Muscle of back (tissue), 11 donors: ENCODE data around the gene E2F2. TPM values are rescaled to one million over a fixed set of nuclear protein-coding genes. Genes with fewer than 3 reads are reported as not detected.

Experiments used
- DNase-seq, 3 donors: peaks; one replicate each; pipeline versions ENCODE4 v3.0.0 to v3.0.0-alpha.2; 2013
- polyA plus RNA-seq, 10 donors: library from polyadenylated mRNA; unstranded; fragments of 120-200 nt; gene quantifications; one replicate each; pipeline ENCODE4 v1.2.1, GENCODE V29; 2013; ENCODE audit not compliant: insufficient read length in 10 of 10

Gene E2F2
- polyA plus RNA-seq, 10 donors: 3.1 to 6.2 (median 4.3) TPM

GRCh38 chr1:23563003-23563402 lies 32.0 kb upstream of the E2F2 start:
- DNase-seq: no peak

- DNase-seq: peak; percentile 97 to 98 (median 98)
Observed at GRCh38 chr1:23562137-23562876, 31.3 kb upstream of the E2F2 start.

- DNase-seq: no peak
Observed at GRCh38 chr1:23561813-23562100, 30.7 kb upstream of the E2F2 start.

- DNase-seq: peak in 1 of 3 donors; percentile 27
Observed at GRCh38 chr1:23561076-23561812, 30.2 kb upstream of the E2F2 start.

DNA sequence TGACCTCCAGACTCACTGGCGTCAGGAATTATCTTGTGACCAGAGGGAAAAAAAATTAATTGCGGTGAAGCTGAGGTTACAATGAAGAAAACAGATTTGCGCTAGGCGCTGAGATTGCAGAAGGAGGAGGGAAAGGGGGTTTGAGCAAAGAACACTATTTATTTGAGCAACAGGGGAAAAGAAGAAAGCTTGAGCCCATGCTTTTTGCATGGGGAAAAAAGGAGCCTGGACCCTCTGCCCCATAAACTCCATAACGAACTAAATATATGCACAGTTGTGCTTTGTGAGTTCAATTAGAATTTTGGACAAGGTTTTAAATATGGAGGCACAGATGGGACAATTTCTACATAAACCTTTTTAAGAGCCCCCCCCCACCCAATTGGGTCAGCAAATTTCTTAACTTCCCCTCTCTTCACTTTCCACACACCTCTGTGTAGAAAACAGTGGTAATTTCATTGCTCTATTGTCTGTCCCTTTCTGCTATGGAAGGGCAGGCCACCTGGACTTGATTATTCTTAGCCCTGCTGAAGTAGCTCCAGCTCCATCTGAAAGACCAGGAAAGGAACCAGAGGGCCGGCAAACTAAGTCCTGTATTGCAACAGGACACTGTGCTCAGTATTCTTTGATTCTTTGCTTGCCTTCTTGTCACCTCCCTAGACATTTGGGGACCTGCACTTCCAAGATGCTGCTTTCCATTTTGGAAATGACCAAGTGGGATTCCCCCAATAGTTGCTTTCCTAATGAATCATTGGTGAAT lies 29.1 kb upstream of the E2F2 start:
- DNase-seq: peak in 1 of 3 donors; percentile 62

- DNase-seq: peak; percentile 97 to 99 (median 98)
Observed at GRCh38 chr1:23559136-23559984, 28.3 kb upstream of the E2F2 start, which contains the start of gene ID3. Gene ID3 (minus strand): TSS chr1:23559501. CDS start chr1:23559426, 75 bp downstream.

DNA sequence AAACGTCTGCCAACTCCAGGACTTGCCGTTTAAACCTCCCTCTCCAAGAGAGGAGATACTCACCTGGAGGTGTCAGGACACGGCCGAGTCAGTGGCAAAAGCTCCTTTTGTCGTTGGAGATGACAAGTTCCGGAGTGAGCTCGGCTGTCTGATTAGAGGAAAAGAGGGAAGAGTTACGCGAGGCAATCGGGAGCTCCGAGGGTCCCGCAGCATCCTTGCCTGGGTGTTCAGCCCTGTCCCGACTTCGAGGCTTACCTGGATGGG lies 27.8 kb upstream of the E2F2 start:
- no peak for DNase-seq

DNA sequence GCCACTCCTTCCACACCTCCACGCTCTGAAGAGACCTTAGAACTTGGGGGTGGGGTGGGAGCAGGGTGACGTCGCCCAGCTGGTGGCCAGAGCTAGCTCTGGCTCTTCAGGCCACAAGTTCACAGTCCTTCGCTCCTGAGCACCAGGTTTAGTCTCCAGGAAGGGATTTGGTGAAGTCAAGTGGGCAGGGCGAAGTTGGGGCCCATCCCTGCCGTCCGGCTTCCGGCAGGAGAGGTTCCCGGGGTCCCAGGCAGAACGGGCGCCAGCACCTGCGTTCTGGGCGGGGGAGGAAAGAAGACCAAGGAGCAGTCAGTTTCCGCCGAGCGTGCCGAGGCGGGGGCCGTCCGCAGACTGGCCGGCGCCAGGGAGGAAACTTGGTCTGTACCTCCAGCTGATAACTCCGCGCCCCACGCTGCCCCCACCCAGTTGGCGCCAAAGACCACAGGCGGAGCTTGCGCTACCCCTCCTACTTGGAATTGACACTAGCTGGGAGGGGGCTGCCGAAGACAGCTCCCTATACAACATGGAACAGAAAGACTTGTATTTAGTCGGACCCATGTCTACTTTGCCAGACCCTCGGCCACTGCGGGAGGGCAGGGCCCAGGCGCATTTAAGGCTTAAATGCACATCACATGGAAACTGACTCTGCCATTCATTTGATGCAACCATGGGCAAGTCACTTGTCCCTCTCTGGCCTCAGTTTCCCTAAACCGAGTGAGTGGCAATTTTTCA lies 27.3 kb upstream of the E2F2 start:
- peak in 2 of 3 donors; percentile 77 to 83 for DNase-seq

GRCh38 chr1:23557471-23558124 lies 26.6 kb upstream of the E2F2 start:
- DNase-seq: no peak

DNA sequence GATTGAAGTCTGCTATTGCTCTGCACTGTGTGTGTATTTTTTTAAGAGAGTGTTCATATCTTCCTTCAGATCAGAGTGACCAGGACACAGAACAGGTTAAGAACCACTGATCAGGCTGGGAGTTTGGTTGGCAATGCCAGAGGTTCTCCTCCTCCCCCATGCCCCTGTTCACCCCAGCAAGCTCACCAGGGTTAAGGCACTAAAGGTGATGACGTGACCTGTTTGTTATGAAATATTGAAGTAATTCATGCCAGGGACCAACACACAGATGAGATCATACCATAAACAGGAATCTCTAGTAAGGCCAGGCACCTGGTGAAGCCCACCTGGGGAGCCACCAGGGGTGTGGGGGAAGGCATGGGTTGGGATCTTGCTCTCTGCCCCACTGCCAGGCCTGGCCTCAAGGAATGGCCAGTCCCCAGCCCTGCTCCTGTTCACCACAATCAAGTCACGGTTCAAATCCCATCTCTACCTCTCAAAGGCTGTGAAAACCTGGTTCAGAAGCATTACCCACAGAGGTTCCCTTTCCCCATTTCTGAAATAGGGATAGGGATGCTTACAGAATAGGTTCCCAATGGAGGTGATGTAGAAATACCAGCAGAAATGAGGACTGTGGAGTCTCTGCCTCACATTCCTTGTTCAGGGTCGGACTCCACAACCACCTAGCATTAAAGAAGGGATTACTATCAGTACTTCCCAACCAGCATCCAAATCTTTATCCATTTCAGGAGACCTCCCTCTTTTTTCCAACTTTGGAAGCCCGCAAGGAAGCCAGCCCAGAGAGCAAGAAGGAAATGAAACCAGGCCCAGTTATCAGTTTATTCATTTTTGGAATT lies 25.8 kb upstream of the E2F2 start:
- DNase-seq: no peak

DNA sequence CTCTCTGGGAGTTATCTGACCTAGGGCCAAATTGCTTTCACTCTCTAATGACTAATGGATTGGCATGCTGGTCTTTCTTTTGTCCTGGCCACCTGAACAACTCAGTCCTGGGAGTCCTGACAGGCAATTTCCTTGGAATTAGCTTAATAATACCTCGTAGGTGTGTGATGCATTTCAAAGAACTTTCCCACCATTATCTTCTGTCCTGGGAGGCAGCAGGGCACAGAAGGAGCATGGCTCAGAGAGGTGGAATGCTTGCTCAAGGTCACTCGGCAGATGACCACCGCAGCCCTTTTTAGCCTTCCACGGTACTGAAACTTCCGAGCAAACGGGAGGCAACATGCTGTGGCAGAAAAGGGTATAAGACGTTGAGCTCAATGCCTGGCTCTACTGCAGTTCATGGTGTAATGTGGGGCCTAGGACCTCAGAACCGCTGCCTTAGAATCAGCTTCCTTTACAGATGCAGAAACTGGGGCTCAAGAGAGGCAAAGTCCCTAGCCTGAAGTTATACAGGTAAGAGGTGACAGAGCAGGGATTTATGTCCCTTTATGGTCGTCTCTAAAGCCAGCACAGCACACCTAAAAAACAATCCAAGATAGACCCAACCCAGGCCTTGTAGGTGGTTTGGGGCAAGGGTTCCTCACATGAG lies 25.1 kb upstream of the E2F2 start:
- DNase-seq: peak in 1 of 3 donors; percentile 57

- peak in 1 of 3 donors; percentile 62 for DNase-seq
Observed at GRCh38 chr1:23555270-23555985, 24.4 kb upstream of the E2F2 start.

DNA sequence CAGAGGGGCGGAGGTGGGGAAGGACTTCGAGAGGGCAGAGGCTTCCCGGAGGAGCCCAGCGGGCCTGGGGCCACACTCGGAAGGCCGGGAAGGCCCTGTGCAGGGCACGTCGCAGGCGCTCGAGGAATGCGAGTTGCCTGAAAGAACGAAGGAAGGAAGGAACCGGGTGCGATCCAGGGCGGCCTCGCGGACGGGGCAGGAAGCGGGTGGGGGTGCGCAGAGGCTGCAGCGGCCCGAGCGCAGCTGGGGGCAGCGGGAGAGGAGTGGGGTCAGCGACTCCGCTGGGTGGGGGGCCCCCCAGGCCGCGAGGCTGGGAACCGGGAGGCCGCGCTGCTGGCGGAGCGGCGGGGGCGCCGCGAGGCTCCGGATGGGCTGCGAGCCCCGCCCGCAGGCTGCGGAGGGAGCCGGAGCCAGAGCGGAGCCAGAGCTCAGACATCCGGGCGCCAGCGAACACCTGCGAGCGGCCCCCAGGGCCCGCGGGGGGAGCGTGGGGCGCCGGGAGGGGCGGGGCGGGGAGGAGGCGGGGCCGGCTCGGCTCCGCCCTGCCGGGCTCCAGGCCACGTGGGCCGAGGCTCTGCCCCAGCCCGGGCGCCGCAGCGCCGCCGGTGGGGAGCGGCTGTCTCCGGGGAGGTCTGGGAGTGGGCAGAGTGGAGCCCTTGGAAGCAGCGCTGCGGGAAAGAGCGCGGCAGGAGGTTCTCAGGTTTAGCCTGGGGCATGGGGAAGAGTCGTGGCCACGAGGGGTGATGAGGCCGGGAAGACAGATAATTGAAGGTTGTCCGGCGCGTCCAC lies 23.6 kb upstream of the E2F2 start:
- DNase-seq: peak; percentile 89 to 92 (median 91)

GRCh38 chr1:23554127-23554480 lies 23.1 kb upstream of the E2F2 start:
- DNase-seq: no peak

DNA sequence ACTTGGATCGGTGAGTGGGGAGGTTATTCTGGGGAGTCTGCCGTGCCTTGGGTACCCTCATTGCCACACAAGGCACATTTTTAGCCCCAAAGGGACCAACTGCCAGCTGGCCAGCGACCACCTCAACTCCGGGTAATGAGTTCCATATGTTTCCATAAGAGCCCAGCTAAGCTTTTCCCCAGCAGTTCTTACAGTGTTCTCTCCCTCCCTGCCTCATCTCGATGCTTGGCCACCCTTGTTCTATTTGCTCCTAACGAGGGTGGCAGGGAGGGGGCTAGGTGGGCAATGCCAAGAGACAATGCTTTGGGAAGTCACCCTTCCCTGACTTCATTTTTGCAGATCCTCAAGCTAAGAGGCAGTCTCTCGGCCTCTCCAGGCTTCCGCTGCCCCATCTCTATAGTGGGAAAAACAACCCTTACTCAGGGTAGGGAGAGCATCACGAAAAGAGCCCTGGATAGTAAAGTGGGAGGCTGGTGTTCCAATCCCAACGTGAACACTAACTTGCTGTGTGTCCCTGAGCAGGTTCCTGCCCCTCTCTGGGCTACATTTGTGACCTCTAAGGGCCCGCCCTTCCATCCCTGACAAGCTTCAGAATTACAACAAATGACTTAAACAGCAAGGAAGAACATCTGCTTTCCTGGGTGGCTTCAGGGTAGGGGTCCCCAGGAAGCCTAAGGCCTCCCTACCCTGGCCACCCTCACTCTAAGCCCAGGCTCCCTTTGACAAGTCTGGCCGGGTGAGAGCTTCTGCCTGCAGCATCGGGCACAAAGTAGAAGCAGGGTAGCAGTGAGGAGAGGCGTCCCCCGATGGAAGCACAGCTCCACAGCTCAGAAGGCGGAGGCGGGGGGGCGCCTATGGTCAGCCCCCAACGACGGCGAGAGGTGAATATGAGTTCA lies 22.4 kb upstream of the E2F2 start:
- DNase-seq: peak in 1 of 3 donors; percentile 75

DNA sequence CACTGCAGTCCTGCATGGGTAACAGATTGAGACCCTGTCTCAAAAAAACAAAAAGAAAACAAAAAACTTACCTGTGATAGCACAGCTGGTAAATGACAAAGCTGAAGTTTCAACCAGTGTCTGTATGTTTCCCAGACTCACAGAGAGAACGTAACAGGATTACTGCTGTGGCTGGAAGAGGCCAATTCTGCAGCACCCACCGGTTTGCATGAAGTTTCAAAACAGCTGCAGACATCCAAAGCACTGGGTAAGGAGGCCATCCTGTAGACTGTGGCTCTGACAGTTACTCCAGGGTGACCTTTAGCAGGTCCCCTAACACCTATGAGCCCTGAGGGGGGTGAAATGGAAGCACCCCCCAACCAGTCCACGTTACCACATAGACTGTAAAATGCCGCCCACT lies 20.8 kb upstream of the E2F2 start:
- DNase-seq: no peak

DNA sequence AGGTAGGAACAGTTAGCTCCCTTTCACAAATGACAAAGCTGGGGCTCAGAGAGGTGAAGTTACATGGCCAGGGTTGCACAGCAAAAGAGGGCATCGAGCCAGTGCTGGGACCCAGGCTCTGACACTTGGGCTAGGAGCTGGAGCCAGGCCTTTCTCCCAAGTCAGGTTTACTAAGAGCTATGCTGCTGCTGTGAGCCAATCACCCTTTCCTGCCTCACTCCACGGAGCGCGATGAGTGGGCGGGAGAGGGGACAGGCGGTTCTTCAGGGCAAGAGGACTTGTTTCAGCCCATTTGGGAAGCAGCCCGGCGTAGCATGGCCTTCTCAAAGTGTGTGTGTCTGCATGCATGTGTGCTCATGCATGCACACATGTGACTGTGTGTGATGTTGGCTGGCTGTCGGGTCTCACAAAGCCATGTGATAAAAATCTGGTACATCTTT lies 17.7 kb upstream of the E2F2 start:
- no peak for DNase-seq
